ENCODE measurements around the gene ZNF74. TPM values are rescaled to one million over a fixed set of nuclear protein-coding genes. Genes with fewer than 3 reads are reported as not detected.

ZNF74 gene
- total and polyA plus RNA-seq, 10 of the 15 experiments (the other 5 are each of a cell fraction or from before 2014, with no cell fraction given), result 0.37 to 9.3 (median 5.1) TPM

DNA sequence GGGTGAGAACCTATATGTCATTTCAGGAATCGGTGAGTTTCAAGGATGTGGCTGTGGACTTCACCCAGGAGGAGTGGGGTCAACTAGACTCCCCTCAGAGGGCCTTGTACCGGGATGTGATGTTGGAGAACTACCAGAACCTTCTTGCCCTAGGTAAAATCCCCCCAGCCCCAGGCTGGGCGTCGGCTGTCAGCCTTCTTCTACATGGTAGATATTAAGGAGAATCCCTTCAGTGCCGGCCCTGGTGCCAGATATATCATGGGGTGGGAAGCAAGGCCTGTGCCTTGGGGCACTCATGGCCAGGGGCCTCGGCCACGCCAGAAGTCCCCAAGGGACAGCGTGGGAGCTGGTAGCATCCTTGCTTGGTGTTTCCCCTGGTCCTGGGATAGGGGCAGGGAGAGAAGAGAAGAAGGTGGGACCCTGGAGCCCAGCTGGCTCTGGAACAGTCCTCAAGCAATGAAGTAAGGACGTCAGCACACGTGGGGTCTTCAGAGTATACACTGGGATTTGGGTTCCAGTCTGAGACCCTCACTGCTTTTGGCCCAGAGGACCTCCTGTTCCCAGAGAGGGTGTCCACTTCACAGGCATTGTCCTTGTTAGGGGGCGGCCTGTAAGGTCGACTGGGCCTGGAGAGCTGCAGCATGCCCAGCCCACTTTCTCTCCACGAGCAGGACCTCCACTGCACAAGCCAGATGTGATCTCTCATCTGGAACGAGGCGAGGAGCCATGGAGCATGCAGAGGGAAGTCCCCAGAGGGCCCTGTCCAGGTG, 6.8 kb downstream of the ZNF74 start:
- 68% methylated on average over 15 of the region's 15 CpGs for WGBS (ENCODE audit: insufficient coverage, insufficient replicate concordance, low lambda C conversion rate, missing lambda C conversion rate)
- SMC1A ChIA-PET (ENCODE audit: uncharacterized antibody, unreplicated experiment), result no interaction called here
- H3K4me3 ChIP-seq, result no peak overlapping the region
- intact Hi-C loops (cut with micrococcal nuclease; ENCODE audit: unreplicated experiment), result no loop called here
- no peak overlapping the region for H3K4me2 ChIP-seq (ENCODE audit: control insufficient read depth, insufficient read depth)
- H3K27me3 ChIP-seq (replicated peaks in 1 of 2; ENCODE audit: control insufficient read depth in 2 of 2, insufficient read depth in 2 of 2, low read length in 1 of 2), result no peaks in the 10 kb centered on the region; a peak in 1 of 4 replicates
- H3K27ac ChIP-seq (ENCODE audit: control insufficient read depth, insufficient read depth), result no peak overlapping the region
- RAD21 ChIA-PET (ENCODE audit: unreplicated experiment), result no interaction called here
- no peaks in the 10 kb centered on the region for H3K79me2 ChIP-seq (ENCODE audit: control insufficient read depth, insufficient read depth, low read length)
- CTCF ChIA-PET, result no interaction called here
- TF ChIP-seq, protein P1, sequence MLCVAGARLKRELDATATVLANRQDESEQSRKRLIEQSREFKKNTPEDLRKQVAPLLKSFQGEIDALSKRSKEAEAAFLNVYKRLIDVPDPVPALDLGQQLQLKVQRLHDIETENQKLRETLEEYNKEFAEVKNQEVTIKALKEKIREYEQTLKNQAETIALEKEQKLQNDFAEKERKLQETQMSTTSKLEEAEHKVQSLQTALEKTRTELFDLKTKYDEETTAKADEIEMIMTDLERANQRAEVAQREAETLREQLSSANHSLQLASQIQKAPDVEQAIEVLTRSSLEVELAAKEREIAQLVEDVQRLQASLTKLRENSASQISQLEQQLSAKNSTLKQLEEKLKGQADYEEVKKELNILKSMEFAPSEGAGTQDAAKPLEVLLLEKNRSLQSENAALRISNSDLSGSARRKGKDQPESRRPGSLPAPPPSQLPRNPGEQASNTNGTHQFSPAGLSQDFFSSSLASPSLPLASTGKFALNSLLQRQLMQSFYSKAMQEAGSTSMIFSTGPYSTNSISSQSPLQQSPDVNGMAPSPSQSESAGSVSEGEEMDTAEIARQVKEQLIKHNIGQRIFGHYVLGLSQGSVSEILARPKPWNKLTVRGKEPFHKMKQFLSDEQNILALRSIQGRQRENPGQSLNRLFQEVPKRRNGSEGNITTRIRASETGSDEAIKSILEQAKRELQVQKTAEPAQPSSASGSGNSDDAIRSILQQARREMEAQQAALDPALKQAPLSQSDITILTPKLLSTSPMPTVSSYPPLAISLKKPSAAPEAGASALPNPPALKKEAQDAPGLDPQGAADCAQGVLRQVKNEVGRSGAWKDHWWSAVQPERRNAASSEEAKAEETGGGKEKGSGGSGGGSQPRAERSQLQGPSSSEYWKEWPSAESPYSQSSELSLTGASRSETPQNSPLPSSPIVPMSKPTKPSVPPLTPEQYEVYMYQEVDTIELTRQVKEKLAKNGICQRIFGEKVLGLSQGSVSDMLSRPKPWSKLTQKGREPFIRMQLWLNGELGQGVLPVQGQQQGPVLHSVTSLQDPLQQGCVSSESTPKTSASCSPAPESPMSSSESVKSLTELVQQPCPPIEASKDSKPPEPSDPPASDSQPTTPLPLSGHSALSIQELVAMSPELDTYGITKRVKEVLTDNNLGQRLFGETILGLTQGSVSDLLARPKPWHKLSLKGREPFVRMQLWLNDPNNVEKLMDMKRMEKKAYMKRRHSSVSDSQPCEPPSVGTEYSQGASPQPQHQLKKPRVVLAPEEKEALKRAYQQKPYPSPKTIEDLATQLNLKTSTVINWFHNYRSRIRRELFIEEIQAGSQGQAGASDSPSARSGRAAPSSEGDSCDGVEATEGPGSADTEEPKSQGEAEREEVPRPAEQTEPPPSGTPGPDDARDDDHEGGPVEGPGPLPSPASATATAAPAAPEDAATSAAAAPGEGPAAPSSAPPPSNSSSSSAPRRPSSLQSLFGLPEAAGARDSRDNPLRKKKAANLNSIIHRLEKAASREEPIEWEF (IDR thresholded peaks at IDR 0.05; ENCODE audit: insufficient replicate concordance, low read depth, low read length), result no peak
- TF ChIP-seq PAX5 (IDR thresholded peaks at IDR 0.05; ENCODE audit: borderline replicate concordance, low read depth, low read length), result no peak
- TF ChIP-seq BMI1 (IDR thresholded peaks at IDR 0.05; ENCODE audit: borderline replicate concordance), result no peak
- H2AFZ ChIP-seq (ENCODE audit: control insufficient read depth, low read depth, low read length), result no peak overlapping the region
- H3K9me3 ChIP-seq (replicated peaks; ENCODE audit: control insufficient read depth, insufficient read depth, low read length), result no peaks in the 10 kb centered on the region
- no peak overlapping the region for H3K9ac ChIP-seq (ENCODE audit: control insufficient read depth, insufficient read depth, low read length)
- ATAC-seq, result no peak
- 0 out of 4 replicates have a peak, but pooled peaks cover 0 to under 1% of the 10 kb centered on the region in 2 experiments for H3K36me3 ChIP-seq (ENCODE audit: control insufficient read depth in 2 of 2, insufficient read depth in 2 of 2, low read length in 1 of 2)
- no peaks in the 10 kb centered on the region for H4K20me1 ChIP-seq (ENCODE audit: control insufficient read depth, insufficient read depth)
- POLR2A ChIA-PET, result no interaction called here
- DNase-seq (ENCODE audit: low read depth, low spot score), result no peak
- no peak for FAIRE-seq
- H3K4me1 ChIP-seq (ENCODE audit: control insufficient read depth, insufficient read depth, low read length), result no peaks in the 10 kb centered on the region; the same call in 1 of the 2 replicates
- no TSS peak for BruUV-seq (replicated peaks)
- in situ Hi-C loops (cut with MboI), result no loop called here
